Smooth muscle cell (in vitro differentiated cells): ENCODE results near the gene OSBPL10. TPM values are rescaled to one million over a fixed set of nuclear protein-coding genes. Genes with fewer than 3 reads are reported as not detected.

Experiments
- DNase-seq: peaks from one replicate; lab custom pipeline; 2025; ENCODE audit not compliant: unreplicated experiment; lab: John Stamatoyannopoulos, UW
- H2AFZ ChIP-seq: fragments of 200-600 bp; sonication (generic); 2 replicates; pipeline ENCODE4 v1.6.0; 2016; ENCODE audit warnings: antibody characterized with exemption, low read depth, mild to moderate bottlenecking
- H3F3A ChIP-seq: fragments of 200-600 bp; sonication (generic); 2 replicates; pipeline ENCODE4 v1.6.0; 2017; ENCODE audit warnings: antibody characterized with exemption, low read depth
- H3K27ac ChIP-seq: fragments of 200-600 bp; sonication (generic); 2 replicates; pipeline ENCODE4 v1.5.1; 2016; ENCODE audit warnings: low read depth, mild to moderate bottlenecking
- H3K27me3 ChIP-seq: fragments of 200-600 bp; sonication (generic); 2 replicates; pipeline ENCODE4 v1.6.1; 2016; ENCODE audit warnings: low read depth, mild to moderate bottlenecking
- H3K36me3 ChIP-seq: fragments of 200-600 bp; sonication (generic); 2 replicates; pipeline ENCODE4 v1.5.1; 2016; ENCODE audit warnings: low read depth
- H3K4me1 ChIP-seq: fragments of 200-600 bp; sonication (generic); 2 replicates; pipeline ENCODE4 v1.5.1; 2016; ENCODE audit warnings: low read depth
- H3K4me2 ChIP-seq: fragments of 200-600 bp; sonication (generic); 2 replicates; pipeline ENCODE4 v1.6.0; 2016; ENCODE audit warnings: mild to moderate bottlenecking
- H3K4me3 ChIP-seq: fragments of 200-600 bp; sonication (generic); 2 replicates; pipeline ENCODE4 v1.5.1; 2016; ENCODE audit warnings: mild to moderate bottlenecking
- H3K79me2 ChIP-seq: fragments of 200-600 bp; sonication (generic); 2 replicates; pipeline ENCODE4 v1.6.0; 2016; ENCODE audit warnings: low read depth, mild to moderate bottlenecking
- H3K9ac ChIP-seq: fragments of 200-600 bp; sonication (generic); 2 replicates; pipeline ENCODE4 v1.6.0; 2016; ENCODE audit warnings: low read depth
- H3K9me3 ChIP-seq: fragments of 200-600 bp; sonication (generic); replicated peaks from 2 replicates; pipeline ENCODE4 v1.5.1; 2016; ENCODE audit warnings: low read depth
- H4K20me1 ChIP-seq: fragments of 200-600 bp; sonication (generic); 2 replicates; pipeline ENCODE4 v1.6.0; 2016; ENCODE audit warnings: low read depth
- CTCF ChIP-seq: fragments of 200-600 bp; sonication (generic); IDR thresholded peaks from 2 replicates; pipeline ENCODE4 v1.5.1; 2017; ENCODE audit warnings: borderline replicate concordance, mild to moderate bottlenecking, antibody characterized with exemption; ENCODE audit not compliant: insufficient read depth, poor library complexity, severe bottlenecking
- WGBS: methylation state at CpG from one replicate; pipeline ENCODE4 v1.1.7; 2016; ENCODE audit warnings: low lambda C conversion rate; 5-methylcytosine and 5-hydroxymethylcytosine counted together
- polyA plus RNA-seq: library from polyadenylated mRNA; unstranded; fragments of >200 nt; fragmentation: Nextera tagmentation; extraction: Ambion mirVana; gene quantifications from 2 replicates; pipeline ENCODE4 v1.2.1, GENCODE V29; 2016
- total RNA-seq: library from RNA; depleted of rRNA; stranded (reverse); fragments of >200 nt; gene quantifications from 2 replicates; pipeline ENCODE4 v1.2.3, GENCODE V29; 2014

The OSBPL10 gene
- total and polyA plus RNA-seq, 2 experiments from 2014 or later = 48.9 to 91.5 TPM

DNA sequence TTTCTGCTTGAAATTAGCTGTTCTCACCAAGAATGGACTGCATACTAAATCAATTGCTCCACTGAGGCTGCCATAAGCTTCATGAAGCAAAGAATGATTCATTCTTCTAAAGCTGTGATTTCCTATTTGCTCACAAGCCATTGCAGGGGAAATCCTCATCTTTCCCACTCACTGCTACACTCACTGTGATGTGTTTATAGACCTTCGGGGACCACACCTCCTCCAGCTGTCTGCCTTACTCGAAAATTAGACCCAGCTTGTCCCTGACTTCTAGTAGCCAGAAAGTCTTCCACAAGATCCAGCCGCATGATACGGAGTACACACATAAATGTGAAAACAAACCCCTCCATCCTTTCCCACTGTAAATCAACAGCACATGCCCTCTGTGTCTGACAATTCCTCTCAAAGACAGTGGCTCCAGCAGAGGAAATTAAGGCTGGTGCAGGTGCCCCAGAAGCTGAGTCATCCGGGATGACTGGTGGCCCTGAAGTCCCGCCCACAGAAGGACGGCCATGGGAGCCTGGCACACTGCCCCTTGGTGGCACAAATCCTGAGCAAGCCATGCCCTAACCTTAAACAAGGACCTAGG is 276.4 kb downstream of the OSBPL10 start:
- H3K4me3 ChIP-seq = no peak overlapping the region
- 29% methylated on average over 7 of the region's 7 CpGs for WGBS

GRCh38 chr3:31704156-31704555 is 276.9 kb downstream of the OSBPL10 start:
- Histone ChIP-seq H3K4me2 (peak overlapping the region; percentile 76), H4K20me1 (peaks cover 5% of the 10 kb centered on the region), H3K27ac (peak overlapping the region; percentile 92), H3K36me3 (no peaks in the 10 kb centered on the region), H3K27me3 (no peaks in the 10 kb centered on the region), H3K9ac (peak overlapping the region; percentile 16), H3K4me1 (peaks cover 13% of the 10 kb centered on the region), H3F3A (peaks cover 22% of the 10 kb centered on the region), H3K4me3 (no peak overlapping the region), H2AFZ (no peak overlapping the region), H3K9me3 (no peaks in the 10 kb centered on the region), H3K79me2 (peaks cover 3% of the 10 kb centered on the region)
- no peak for TF ChIP-seq CTCF
- WGBS = 38% methylated on average over 3 of the region's 3 CpGs
- DNase-seq = no peak

More for the DNA sequence above, 276.4 kb downstream of the OSBPL10 start:
- H3K36me3 ChIP-seq = no peaks in the 10 kb centered on the region
- H3F3A ChIP-seq = peaks cover 22% of the 10 kb centered on the region
- H3K4me2 ChIP-seq = peak overlapping the region; percentile 76
- peaks cover 5% of the 10 kb centered on the region for H4K20me1 ChIP-seq
- H3K9me3 ChIP-seq = no peaks in the 10 kb centered on the region
- no peak for DNase-seq
- H3K79me2 ChIP-seq = peaks cover 3% of the 10 kb centered on the region
- H3K27ac ChIP-seq = peak overlapping the region; percentile 92
- no peak overlapping the region for H2AFZ ChIP-seq
- H3K27me3 ChIP-seq = no peaks in the 10 kb centered on the region
- peak overlapping the region; percentile 44 for H3K9ac ChIP-seq
- H3K4me1 ChIP-seq = peaks cover 13% of the 10 kb centered on the region
- TF ChIP-seq CTCF = no peak

GRCh38 chr3:31701286-31701685 is 279.8 kb downstream of the OSBPL10 start:
- no peak for TF ChIP-seq CTCF
- H3K4me3 ChIP-seq = no peak overlapping the region
- H3K4me1 ChIP-seq = peaks cover 13% of the 10 kb centered on the region
- no peak for DNase-seq
- peaks cover 5% of the 10 kb centered on the region for H4K20me1 ChIP-seq
- H3K79me2 ChIP-seq = peaks cover 13% of the 10 kb centered on the region
- H3K27me3 ChIP-seq = no peaks in the 10 kb centered on the region
- peak overlapping the region; percentile 85 for H3K27ac ChIP-seq
- H3K9ac ChIP-seq = peak overlapping the region; percentile 48
- 69% methylated on average over 9 of the region's 9 CpGs for WGBS
- no peak overlapping the region for H2AFZ ChIP-seq
- no peaks in the 10 kb centered on the region for H3K36me3 ChIP-seq
- peaks cover 22% of the 10 kb centered on the region for H3F3A ChIP-seq
- H3K4me2 ChIP-seq = peak overlapping the region; percentile 34
- H3K9me3 ChIP-seq = no peaks in the 10 kb centered on the region

GRCh38 chr3:31699309-31699953 is 281.6 kb downstream of the OSBPL10 start:
- Histone ChIP-seq H3K9me3 (no peaks in the 10 kb centered on the region), H4K20me1 (peaks cover 5% of the 10 kb centered on the region), H3K4me1 (no peaks in the 10 kb centered on the region), H3K27me3 (no peaks in the 10 kb centered on the region), H3K4me3 (no peak overlapping the region), H3F3A (peaks cover 12% of the 10 kb centered on the region), H3K79me2 (peaks cover 12% of the 10 kb centered on the region), H3K27ac (peak overlapping the region; percentile 85), H3K9ac (no peak overlapping the region), H3K36me3 (no peaks in the 10 kb centered on the region), H2AFZ (no peak overlapping the region), H3K4me2 (no peak overlapping the region)
- 89% methylated on average over 6 of the region's 6 CpGs for WGBS
- no peak for DNase-seq
- TF ChIP-seq CTCF = no peak
